Smooth muscle cell (in vitro differentiated cells): ENCODE results near the gene IGF2R. TPM values are rescaled to one million over a fixed set of nuclear protein-coding genes. Genes with fewer than 3 reads are reported as not detected.
"Not testable (repeated sequence)": the region's sequence is repeated elsewhere in the genome, so short reads cannot be mapped to it uniquely, and the experiment has no call there.

ENCODE experiments used
- DNase-seq: peaks from one replicate; lab custom pipeline; 2025; ENCODE audit not compliant: unreplicated experiment; lab: John Stamatoyannopoulos, UW
- H2AFZ ChIP-seq: fragments of 200-600 bp; sonication (generic); 2 replicates; pipeline ENCODE4 v1.6.0; 2016; ENCODE audit warnings: antibody characterized with exemption, low read depth, mild to moderate bottlenecking
- H3F3A ChIP-seq: fragments of 200-600 bp; sonication (generic); 2 replicates; pipeline ENCODE4 v1.6.0; 2017; ENCODE audit warnings: antibody characterized with exemption, low read depth
- H3K27ac ChIP-seq: fragments of 200-600 bp; sonication (generic); 2 replicates; pipeline ENCODE4 v1.5.1; 2016; ENCODE audit warnings: low read depth, mild to moderate bottlenecking
- H3K27me3 ChIP-seq: fragments of 200-600 bp; sonication (generic); 2 replicates; pipeline ENCODE4 v1.6.1; 2016; ENCODE audit warnings: low read depth, mild to moderate bottlenecking
- H3K36me3 ChIP-seq: fragments of 200-600 bp; sonication (generic); 2 replicates; pipeline ENCODE4 v1.5.1; 2016; ENCODE audit warnings: low read depth
- H3K4me1 ChIP-seq: fragments of 200-600 bp; sonication (generic); 2 replicates; pipeline ENCODE4 v1.5.1; 2016; ENCODE audit warnings: low read depth
- H3K4me2 ChIP-seq: fragments of 200-600 bp; sonication (generic); 2 replicates; pipeline ENCODE4 v1.6.0; 2016; ENCODE audit warnings: mild to moderate bottlenecking
- H3K4me3 ChIP-seq: fragments of 200-600 bp; sonication (generic); 2 replicates; pipeline ENCODE4 v1.5.1; 2016; ENCODE audit warnings: mild to moderate bottlenecking
- H3K79me2 ChIP-seq: fragments of 200-600 bp; sonication (generic); 2 replicates; pipeline ENCODE4 v1.6.0; 2016; ENCODE audit warnings: low read depth, mild to moderate bottlenecking
- H3K9ac ChIP-seq: fragments of 200-600 bp; sonication (generic); 2 replicates; pipeline ENCODE4 v1.6.0; 2016; ENCODE audit warnings: low read depth
- H3K9me3 ChIP-seq: fragments of 200-600 bp; sonication (generic); replicated peaks from 2 replicates; pipeline ENCODE4 v1.5.1; 2016; ENCODE audit warnings: low read depth
- H4K20me1 ChIP-seq: fragments of 200-600 bp; sonication (generic); 2 replicates; pipeline ENCODE4 v1.6.0; 2016; ENCODE audit warnings: low read depth
- CTCF ChIP-seq: fragments of 200-600 bp; sonication (generic); IDR thresholded peaks from 2 replicates; pipeline ENCODE4 v1.5.1; 2017; ENCODE audit warnings: borderline replicate concordance, mild to moderate bottlenecking, antibody characterized with exemption; ENCODE audit not compliant: insufficient read depth, poor library complexity, severe bottlenecking
- WGBS: methylation state at CpG from one replicate; pipeline ENCODE4 v1.1.7; 2016; ENCODE audit warnings: low lambda C conversion rate; 5-methylcytosine and 5-hydroxymethylcytosine counted together
- polyA plus RNA-seq: library from polyadenylated mRNA; unstranded; fragments of >200 nt; fragmentation: Nextera tagmentation; extraction: Ambion mirVana; gene quantifications from 2 replicates; pipeline ENCODE4 v1.2.1, GENCODE V29; 2016
- total RNA-seq: library from RNA; depleted of rRNA; stranded (reverse); fragments of >200 nt; gene quantifications from 2 replicates; pipeline ENCODE4 v1.2.3, GENCODE V29; 2014

The IGF2R gene
- total and polyA plus RNA-seq, 2 experiments from 2014 or later: 44.7 to 77.4 TPM

- TF ChIP-seq CTCF: no peak
- Histone ChIP-seq H3F3A (no peaks in the 10 kb centered on the region), H3K4me2 (no peak overlapping the region), H4K20me1 (peaks cover 97% of the 10 kb centered on the region), H3K9ac (no peak overlapping the region), H3K9me3 (no peaks in the 10 kb centered on the region), H3K36me3 (no peaks in the 10 kb centered on the region), H3K4me1 (no peaks in the 10 kb centered on the region), H3K4me3 (no peak overlapping the region), H3K79me2 (peaks cover 83% of the 10 kb centered on the region), H2AFZ (no peak overlapping the region), H3K27me3 (no peaks in the 10 kb centered on the region), H3K27ac (no peak overlapping the region)
- DNase-seq: no peak
- WGBS: 81% methylated on average over 11 of the region's 11 CpGs
Measured at GRCh38 chr6:159997498-159998101, 28.7 kb downstream of the IGF2R start.

DNA sequence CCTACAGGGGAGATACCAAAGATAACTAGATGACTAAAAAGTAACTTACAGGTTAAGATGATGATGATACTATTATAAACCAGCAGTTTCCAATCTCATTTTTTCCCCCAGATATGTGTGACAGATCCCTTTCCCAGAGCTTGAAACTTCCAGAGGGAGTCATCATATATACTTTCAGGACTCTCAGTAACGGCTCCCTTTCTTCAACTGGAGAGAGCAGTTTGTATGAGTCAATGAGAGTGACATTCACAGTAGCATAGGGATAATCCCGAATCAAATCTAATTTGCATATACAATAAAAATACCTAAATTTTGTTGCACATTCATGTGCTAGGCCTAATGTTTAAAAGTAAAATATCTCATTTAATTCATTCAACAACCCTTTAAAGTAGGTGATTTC is 29.7 kb downstream of the IGF2R start:
- no peak for TF ChIP-seq CTCF
- 96% methylated on average over 2 of the region's 2 CpGs for WGBS
- no peaks in the 10 kb centered on the region for H3F3A ChIP-seq

DNA sequence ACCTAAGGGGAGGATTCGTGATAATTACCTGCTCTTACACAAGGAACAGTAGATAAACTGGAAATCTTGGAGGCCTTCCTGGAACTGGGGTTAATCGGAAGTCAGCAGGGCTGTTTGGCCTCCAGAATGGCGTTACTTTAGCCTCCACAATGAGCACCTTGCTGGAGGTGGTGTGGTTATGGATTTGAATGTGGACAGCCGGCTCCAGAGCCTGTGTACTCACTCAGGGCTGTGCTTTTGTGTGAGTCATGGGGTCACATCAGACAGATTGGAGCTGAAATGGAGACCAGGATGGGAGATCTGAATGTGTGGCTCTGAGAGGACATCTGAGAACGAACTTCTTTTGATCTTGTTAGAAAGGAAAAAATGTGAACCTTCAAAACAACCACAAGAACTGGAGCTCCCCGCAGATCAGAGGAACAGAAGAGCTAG is 30.4 kb downstream of the IGF2R start:
- no peak for TF ChIP-seq CTCF
- no peaks in the 10 kb centered on the region for H3K4me1 ChIP-seq
- 75% methylated on average over 6 of the region's 6 CpGs for WGBS
- H3K4me3 ChIP-seq: no peak overlapping the region
- H3K4me2 ChIP-seq: no peak overlapping the region
- no peak overlapping the region for H2AFZ ChIP-seq
- peak overlapping the region; percentile 29 for H3K27ac ChIP-seq
- H3K9ac ChIP-seq: no peak overlapping the region
- no peaks in the 10 kb centered on the region for H3K9me3 ChIP-seq
- H3K27me3 ChIP-seq: no peaks in the 10 kb centered on the region
- H3K36me3 ChIP-seq: no peaks in the 10 kb centered on the region
- H3K79me2 ChIP-seq: peaks cover 83% of the 10 kb centered on the region
- H4K20me1 ChIP-seq: peaks cover 97% of the 10 kb centered on the region
- no peak for DNase-seq
- no peaks in the 10 kb centered on the region for H3F3A ChIP-seq

More for the DNA sequence above, 29.7 kb downstream of the IGF2R start:
- Histone ChIP-seq H3K4me2 (no peak overlapping the region), H3K9ac (no peak overlapping the region), H4K20me1 (peaks cover 97% of the 10 kb centered on the region), H2AFZ (no peak overlapping the region), H3K4me1 (no peaks in the 10 kb centered on the region), H3K27me3 (no peaks in the 10 kb centered on the region), H3K9me3 (no peaks in the 10 kb centered on the region), H3K36me3 (no peaks in the 10 kb centered on the region), H3K4me3 (no peak overlapping the region), H3K27ac (peak overlapping the region; percentile 29), H3K79me2 (peaks cover 83% of the 10 kb centered on the region)
- no peak for DNase-seq

DNA sequence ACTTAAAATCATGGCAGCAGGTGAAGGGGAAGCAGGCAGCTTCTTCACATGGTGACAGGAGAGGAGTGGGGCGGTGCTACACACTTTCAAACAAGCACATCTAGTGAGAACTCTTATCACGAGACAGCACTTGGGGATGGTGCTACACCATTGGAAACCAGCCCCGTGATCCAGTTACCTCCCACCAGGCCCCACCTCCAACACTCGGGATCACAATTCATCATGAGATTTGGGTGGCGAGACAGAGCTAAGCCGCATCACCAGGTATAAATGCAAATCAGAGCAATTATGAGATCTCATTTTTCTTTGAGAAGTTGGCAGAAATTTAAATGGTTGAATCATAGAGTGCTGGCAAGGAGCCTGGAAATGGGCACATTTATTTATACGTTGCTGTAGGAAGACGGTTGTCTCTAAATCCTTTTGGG is 31.4 kb downstream of the IGF2R start:
- Histone ChIP-seq H3K79me2 (peaks cover 83% of the 10 kb centered on the region), H3K27me3 (no peaks in the 10 kb centered on the region), H4K20me1 (peaks cover 97% of the 10 kb centered on the region), H3K4me1 (no peaks in the 10 kb centered on the region), H3K36me3 (no peaks in the 10 kb centered on the region), H3F3A (no peaks in the 10 kb centered on the region), H3K4me3 (no peak overlapping the region), H3K9me3 (no peaks in the 10 kb centered on the region), H3K4me2 (no peak overlapping the region), H2AFZ (no peak overlapping the region), H3K9ac (no peak overlapping the region), H3K27ac (no peak overlapping the region)
- no peak for DNase-seq
- WGBS: 95% methylated on average over 8 of the region's 8 CpGs
- no peak for TF ChIP-seq CTCF

DNA sequence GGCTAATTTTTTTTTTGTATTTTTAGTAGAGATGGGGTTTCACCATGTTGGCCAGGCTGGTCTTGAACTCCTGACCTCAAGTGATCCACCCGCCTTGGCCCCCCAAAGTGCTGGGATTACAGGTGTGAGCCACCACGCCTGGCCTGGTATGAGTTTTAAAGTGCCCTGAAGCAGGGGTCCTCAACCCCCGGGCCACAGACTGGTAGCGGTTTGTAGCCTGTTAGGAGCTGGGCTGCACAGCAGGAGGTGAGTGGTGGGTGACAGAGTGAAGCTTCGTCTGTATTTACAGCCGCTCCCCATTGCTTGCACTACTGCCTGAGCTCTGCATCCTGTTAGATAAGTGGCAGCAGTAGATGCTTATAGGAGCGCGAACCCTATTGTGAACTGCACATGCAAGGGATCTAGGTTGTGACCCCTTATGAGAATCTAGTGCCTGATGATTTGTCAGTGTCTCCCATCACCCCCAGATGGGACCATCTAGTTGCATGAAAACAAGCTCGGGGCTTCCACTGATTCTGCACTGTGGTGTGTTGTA is 32.1 kb downstream of the IGF2R start:
- DNase-seq, H3K4me1 ChIP-seq, H3K9ac ChIP-seq, H3K27me3 ChIP-seq, H3K4me2 ChIP-seq, H3F3A ChIP-seq, H3K9me3 ChIP-seq, H3K27ac ChIP-seq, H3K4me3 ChIP-seq, H2AFZ ChIP-seq, H3K36me3 ChIP-seq: not testable (repeated sequence)
- Histone ChIP-seq H3K79me2 (peaks cover 78% of the 10 kb centered on the region), H4K20me1 (peaks cover 97% of the 10 kb centered on the region)
- 94% methylated on average over 9 of the region's 9 CpGs for WGBS
